ENCODE measurements around the gene CUBN.

CUBN gene

DNA sequence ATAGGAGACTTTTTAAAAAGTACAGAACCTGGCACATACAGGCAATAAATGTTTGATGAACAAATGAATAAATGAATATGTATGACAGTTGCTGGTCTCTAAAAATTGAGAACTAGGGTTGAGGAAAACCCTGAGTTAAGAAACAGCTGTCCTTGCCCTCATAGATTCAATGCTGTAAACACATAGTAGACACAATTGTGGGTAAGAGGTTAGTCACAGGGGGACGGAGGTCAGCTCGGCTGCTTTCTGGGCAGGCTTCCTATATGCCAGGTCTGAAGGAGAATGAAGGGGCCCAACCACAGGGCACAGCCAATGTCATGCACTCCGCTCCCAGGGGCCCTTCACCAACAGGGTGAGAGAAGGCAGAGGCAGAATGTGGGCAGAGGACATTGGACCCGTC lies 169.1 kb downstream of the CUBN start:
- no peaks in the 10 kb centered on the region for H3K27me3 ChIP-seq (ENCODE audit: insufficient read depth, poor library complexity, severe bottlenecking)
- H3K27ac ChIP-seq (replicated peaks) = no peak overlapping the region
- H3K4me3 ChIP-seq (replicated peaks; ENCODE audit: insufficient read depth, low read length) = no peak overlapping the region
- no peak for DNase-seq (ENCODE audit: low read depth in 1 of 2, low spot score in 1 of 2)
- no peak for TF ChIP-seq SPI1 (IDR thresholded peaks at IDR 0.05; ENCODE audit: borderline replicate concordance, low read depth)
- no peak for TF ChIP-seq POLR2AphosphoS5 (IDR thresholded peaks at IDR 0.05; ENCODE audit: low read depth)
- TF ChIP-seq, protein P1, sequence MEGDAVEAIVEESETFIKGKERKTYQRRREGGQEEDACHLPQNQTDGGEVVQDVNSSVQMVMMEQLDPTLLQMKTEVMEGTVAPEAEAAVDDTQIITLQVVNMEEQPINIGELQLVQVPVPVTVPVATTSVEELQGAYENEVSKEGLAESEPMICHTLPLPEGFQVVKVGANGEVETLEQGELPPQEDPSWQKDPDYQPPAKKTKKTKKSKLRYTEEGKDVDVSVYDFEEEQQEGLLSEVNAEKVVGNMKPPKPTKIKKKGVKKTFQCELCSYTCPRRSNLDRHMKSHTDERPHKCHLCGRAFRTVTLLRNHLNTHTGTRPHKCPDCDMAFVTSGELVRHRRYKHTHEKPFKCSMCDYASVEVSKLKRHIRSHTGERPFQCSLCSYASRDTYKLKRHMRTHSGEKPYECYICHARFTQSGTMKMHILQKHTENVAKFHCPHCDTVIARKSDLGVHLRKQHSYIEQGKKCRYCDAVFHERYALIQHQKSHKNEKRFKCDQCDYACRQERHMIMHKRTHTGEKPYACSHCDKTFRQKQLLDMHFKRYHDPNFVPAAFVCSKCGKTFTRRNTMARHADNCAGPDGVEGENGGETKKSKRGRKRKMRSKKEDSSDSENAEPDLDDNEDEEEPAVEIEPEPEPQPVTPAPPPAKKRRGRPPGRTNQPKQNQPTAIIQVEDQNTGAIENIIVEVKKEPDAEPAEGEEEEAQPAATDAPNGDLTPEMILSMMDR (IDR thresholded peaks at IDR 0.05; ENCODE audit: insufficient read depth, low read length) = no peak
- TF ChIP-seq, protein P2, sequence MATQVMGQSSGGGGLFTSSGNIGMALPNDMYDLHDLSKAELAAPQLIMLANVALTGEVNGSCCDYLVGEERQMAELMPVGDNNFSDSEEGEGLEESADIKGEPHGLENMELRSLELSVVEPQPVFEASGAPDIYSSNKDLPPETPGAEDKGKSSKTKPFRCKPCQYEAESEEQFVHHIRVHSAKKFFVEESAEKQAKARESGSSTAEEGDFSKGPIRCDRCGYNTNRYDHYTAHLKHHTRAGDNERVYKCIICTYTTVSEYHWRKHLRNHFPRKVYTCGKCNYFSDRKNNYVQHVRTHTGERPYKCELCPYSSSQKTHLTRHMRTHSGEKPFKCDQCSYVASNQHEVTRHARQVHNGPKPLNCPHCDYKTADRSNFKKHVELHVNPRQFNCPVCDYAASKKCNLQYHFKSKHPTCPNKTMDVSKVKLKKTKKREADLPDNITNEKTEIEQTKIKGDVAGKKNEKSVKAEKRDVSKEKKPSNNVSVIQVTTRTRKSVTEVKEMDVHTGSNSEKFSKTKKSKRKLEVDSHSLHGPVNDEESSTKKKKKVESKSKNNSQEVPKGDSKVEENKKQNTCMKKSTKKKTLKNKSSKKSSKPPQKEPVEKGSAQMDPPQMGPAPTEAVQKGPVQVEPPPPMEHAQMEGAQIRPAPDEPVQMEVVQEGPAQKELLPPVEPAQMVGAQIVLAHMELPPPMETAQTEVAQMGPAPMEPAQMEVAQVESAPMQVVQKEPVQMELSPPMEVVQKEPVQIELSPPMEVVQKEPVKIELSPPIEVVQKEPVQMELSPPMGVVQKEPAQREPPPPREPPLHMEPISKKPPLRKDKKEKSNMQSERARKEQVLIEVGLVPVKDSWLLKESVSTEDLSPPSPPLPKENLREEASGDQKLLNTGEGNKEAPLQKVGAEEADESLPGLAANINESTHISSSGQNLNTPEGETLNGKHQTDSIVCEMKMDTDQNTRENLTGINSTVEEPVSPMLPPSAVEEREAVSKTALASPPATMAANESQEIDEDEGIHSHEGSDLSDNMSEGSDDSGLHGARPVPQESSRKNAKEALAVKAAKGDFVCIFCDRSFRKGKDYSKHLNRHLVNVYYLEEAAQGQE (IDR thresholded peaks at IDR 0.05; ENCODE audit: insufficient replicate concordance, low read depth) = no peak
- TF ChIP-seq GABPA (IDR thresholded peaks at IDR 0.05; ENCODE audit: low read depth) = no peak

DNA sequence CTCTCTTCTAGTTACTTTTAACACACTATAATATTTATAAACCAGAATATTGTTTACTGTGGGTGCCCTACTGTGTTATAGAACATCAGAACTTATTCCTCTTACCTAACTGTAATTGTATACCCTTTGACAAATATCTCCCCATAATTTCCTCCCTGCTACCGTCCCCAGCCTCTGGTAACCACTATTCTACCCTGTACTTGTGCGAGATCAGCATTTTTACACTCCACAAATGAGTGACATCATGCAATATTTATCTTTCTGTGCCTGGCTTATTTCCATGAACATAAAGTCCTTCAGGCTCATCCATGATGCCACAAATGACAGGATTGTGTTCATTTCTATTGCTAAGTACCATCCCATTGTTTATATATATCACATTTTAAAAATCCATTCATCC lies 172.6 kb downstream of the CUBN start:
- H3K27me3 ChIP-seq (ENCODE audit: insufficient read depth, poor library complexity, severe bottlenecking) = no peaks in the 10 kb centered on the region
- H3K27ac ChIP-seq (replicated peaks) = no peak overlapping the region
- TF ChIP-seq, protein P1 (IDR thresholded peaks at IDR 0.05; ENCODE audit: insufficient read depth, low read length) = no peak
- TF ChIP-seq, protein P2 (IDR thresholded peaks at IDR 0.05; ENCODE audit: insufficient replicate concordance, low read depth) = no peak
- no peak for TF ChIP-seq GABPA (IDR thresholded peaks at IDR 0.05; ENCODE audit: low read depth)
- no peak overlapping the region for H3K4me3 ChIP-seq (replicated peaks; ENCODE audit: insufficient read depth, low read length)
- DNase-seq (ENCODE audit: low read depth in 1 of 2, low spot score in 1 of 2) = no peak

DNA sequence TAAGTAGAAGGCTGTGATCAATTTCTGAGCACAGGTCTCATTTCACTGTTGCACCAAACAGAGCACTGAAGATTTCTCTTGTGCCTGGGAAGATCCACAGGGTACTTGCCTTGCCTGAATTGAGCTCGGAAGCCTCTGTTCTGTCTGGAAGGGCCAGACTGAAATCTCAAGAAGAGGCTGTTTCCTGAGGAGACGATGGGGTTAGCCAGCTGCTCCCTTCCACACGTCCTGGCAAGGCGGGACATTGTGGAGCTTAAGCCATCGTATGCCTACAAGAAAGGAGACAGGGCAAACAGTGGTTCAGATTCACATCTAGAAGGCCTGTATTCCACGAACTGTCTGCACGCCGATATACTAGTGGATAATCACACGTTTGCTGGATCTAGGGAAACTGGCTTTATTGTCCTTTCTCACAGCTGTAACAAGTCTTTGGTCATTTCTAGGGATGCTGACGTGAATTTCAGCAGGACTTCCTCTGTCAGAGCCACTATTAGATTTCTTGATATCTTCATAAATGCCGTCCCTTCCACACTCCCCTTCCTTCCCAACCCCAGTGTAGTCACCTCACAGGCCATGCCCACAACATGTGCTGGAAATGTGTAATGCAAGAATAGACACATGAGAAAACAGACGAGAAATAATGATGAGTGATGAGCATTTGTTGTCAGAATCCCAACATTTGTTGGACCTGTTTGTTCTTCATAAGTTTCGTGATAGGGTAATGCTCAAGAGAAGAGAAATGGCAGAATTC lies 175.2 kb downstream of the CUBN start:
- H3K27ac ChIP-seq (replicated peaks) = no peak overlapping the region
- no peak for DNase-seq (ENCODE audit: low read depth in 1 of 2, low spot score in 1 of 2)
- TF ChIP-seq, protein P2 (IDR thresholded peaks at IDR 0.05; ENCODE audit: insufficient replicate concordance, low read depth) = no peak
- TF ChIP-seq POLR2AphosphoS5 (IDR thresholded peaks at IDR 0.05; ENCODE audit: low read depth) (no peak), GABPA (IDR thresholded peaks at IDR 0.05; ENCODE audit: low read depth) (no peak), SPI1 (IDR thresholded peaks at IDR 0.05; ENCODE audit: borderline replicate concordance, low read depth) (no peak)
- TF ChIP-seq, protein P1 (IDR thresholded peaks at IDR 0.05; ENCODE audit: insufficient read depth, low read length) = no peak
- H3K27me3 ChIP-seq (ENCODE audit: insufficient read depth, poor library complexity, severe bottlenecking) = no peaks in the 10 kb centered on the region
- no peak overlapping the region for H3K4me3 ChIP-seq (replicated peaks; ENCODE audit: insufficient read depth, low read length)
